Measurements from ENCODE around the gene SUGCT.

DNA sequence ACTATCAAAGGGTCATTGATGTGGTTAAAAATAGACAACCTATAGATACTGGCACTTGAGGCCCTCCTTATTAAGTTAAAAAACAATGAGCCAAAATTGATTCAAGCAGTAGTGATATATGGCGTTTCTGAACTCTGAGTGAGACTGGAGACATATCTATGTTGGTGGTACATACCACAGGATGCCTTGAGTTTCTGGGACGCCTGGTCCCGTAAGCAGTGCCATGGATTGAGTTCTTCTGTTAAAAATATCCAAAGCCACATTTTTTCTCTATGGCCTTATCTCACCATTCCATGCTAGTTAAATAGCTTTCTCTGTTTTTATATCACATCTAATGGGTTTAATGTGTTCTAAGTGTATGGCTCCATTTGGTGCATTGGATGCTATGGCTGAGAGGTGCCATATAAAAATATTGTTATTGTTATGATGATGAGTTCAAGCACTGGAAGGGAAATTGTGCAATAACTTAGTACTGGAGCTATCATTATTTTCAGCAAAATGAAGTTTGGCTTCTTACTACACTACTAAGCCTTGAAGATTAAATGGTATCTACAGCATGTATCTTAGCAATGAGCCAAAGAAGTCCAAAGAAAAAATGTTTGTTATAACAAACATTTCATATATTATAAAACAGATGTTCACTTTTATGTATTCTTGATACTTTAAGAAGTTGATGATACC is 713.9 kb downstream of the SUGCT start:
- no peak for TF ChIP-seq POLR2AphosphoS5 (IDR thresholded peaks at IDR 0.05; ENCODE audit: borderline replicate concordance, low read depth, low read length)
- no peak for TF ChIP-seq EZH2 (IDR thresholded peaks at IDR 0.05)

All from SK-N-MC (cell line).